ENCODE results near the gene PRKCH. TPM values are rescaled to one million over a fixed set of nuclear protein-coding genes. Genes with fewer than 3 reads are reported as not detected.

Gene PRKCH
- total RNA-seq, 1 experiment from 2014 or later, result 10.3 TPM

DNA sequence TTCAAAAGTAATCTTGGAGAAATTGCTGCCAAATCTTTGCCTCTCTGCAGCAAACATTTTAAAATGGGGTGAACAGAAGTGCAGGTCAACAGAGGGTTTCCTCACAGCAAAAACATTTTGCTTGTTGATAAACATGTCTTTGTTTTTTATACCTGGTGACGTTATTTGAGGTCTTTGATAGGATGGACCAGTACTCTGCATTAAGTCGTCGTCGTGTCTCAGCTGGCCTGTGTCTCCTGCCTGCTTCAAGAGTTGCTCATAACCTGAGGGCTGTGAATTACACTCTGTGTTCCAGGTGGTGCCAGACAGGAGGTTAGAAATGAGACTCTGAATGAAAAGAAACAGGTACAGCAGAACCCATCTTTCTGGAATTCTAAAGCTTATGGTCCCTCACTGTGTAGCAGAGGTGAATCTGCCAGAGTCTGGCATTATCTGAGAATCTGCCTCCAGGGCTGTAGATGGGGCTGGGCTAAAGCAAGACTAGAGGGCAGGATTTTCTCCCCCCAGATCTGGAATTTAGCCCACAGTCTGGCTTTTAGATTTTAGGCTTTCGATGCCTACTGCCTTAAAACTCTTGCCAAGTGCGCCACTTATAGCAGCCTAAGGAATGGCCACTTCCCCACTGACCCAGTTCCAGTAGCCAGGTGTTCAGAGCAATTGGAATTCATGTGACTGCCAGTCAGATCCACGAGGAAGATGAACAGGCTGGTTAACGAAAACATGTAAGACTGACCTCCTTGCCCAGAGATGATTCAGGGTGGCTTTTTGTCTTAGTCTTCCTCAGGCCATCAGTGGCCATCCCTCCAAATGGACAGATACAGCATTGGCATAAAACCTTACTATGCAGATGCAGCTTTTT lies 161.2 kb downstream of the PRKCH start (continued):
- TF ChIP-seq, protein P1, sequence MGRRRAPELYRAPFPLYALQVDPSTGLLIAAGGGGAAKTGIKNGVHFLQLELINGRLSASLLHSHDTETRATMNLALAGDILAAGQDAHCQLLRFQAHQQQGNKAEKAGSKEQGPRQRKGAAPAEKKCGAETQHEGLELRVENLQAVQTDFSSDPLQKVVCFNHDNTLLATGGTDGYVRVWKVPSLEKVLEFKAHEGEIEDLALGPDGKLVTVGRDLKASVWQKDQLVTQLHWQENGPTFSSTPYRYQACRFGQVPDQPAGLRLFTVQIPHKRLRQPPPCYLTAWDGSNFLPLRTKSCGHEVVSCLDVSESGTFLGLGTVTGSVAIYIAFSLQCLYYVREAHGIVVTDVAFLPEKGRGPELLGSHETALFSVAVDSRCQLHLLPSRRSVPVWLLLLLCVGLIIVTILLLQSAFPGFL (CRISPR knock-in tag; IDR thresholded peaks at IDR 0.05; ENCODE audit: borderline replicate concordance), result no peak
- no peak for TF ChIP-seq ZNF416 (CRISPR knock-in tag; IDR thresholded peaks at IDR 0.05)
- TF ChIP-seq, protein P2, sequence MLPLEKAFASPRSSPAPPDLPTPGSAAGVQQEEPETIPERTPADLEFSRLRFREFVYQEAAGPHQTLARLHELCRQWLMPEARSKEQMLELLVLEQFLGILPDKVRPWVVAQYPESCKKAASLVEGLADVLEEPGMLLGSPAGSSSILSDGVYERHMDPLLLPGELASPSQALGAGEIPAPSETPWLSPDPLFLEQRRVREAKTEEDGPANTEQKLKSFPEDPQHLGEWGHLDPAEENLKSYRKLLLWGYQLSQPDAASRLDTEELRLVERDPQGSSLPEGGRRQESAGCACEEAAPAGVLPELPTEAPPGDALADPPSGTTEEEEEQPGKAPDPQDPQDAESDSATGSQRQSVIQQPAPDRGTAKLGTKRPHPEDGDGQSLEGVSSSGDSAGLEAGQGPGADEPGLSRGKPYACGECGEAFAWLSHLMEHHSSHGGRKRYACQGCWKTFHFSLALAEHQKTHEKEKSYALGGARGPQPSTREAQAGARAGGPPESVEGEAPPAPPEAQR (CRISPR knock-in tag; IDR thresholded peaks at IDR 0.05), result no peak

DNA sequence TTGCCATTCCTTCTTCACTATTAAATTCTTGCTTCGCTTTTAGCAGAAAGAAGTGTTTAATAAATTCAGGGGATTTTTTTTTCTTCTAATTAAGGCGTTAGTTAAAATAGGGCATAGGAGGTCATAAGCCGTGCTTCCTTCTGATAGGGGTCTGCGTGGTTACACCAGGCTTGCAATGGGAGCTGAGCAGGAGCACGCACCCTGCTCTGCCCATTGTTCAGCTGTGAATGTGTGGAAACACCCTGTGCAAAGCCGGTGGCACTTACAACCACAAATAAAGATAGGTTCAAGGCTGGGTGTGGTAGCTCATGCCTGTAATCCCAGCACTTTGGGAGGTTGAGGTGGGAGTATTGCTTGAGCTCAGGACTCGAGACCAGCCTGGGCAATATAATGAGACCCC lies 162.1 kb downstream of the PRKCH start:
- H3K4me1 Mint-ChIP-seq, result peaks cover 19% of the 10 kb centered on the region
- CTCF ChIA-PET, result no interaction called here
- H3K36me3 Mint-ChIP-seq, result no peaks in the 10 kb centered on the region
- H3K27ac Mint-ChIP-seq, result no peak overlapping the region
- H3K9me3 Mint-ChIP-seq, result no peaks in the 10 kb centered on the region
- ATAC-seq, result no peak
- DNase-seq (ENCODE audit: low spot score), result no peak
- no peaks in the 10 kb centered on the region; the same call in 1 of the 2 replicates for H3K27me3 Mint-ChIP-seq (ENCODE audit: low read depth)
- POLR2A ChIA-PET, result interaction anchor here (0.5 to 1.3 kb wide), 3 partner anchors 18 to 283 kb away, joined by 3 to 11 read pairs (median 5); no protein-coding TSS in a partner anchor
- TF ChIP-seq SMAD3 (CRISPR knock-in tag; IDR thresholded peaks at IDR 0.05; ENCODE audit: borderline replicate concordance) (no peak), ELF4 (CRISPR knock-in tag; IDR thresholded peaks at IDR 0.05; ENCODE audit: low read depth) (no peak)
- TF ChIP-seq, protein P3, sequence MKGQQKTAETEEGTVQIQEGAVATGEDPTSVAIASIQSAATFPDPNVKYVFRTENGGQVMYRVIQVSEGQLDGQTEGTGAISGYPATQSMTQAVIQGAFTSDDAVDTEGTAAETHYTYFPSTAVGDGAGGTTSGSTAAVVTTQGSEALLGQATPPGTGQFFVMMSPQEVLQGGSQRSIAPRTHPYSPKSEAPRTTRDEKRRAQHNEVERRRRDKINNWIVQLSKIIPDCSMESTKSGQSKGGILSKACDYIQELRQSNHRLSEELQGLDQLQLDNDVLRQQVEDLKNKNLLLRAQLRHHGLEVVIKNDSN (CRISPR knock-in tag; IDR thresholded peaks at IDR 0.05), result no peak
- no peak overlapping the region for H3K4me3 Mint-ChIP-seq

DNA sequence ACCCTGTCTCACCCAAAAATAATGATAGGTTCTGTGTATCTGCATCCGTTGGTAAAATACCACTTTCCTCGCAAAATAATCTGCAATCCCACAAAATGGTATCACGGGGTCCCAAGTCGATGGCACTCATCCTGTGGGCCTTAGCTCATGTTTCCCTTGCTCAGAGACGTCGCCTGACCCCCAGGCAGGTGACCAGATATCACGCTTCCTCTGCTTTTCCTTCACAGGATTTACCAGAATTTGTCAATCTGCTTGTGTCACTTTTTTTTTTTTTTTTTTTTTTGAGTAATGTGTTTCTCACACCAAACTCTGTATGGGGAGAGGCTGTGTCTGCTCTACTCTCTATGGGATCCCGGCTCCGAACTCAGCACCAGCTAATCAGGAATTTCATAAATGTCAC lies 162.7 kb downstream of the PRKCH start:
- no peaks in the 10 kb centered on the region for H3K9me3 Mint-ChIP-seq
- H3K27me3 Mint-ChIP-seq (ENCODE audit: low read depth), result no peaks in the 10 kb centered on the region; the same call in 1 of the 2 replicates
- ChIA-PET POLR2A (interaction anchor here (0.7 to 1.3 kb wide), 2 partner anchors 18 to 282 kb away, joined by 5 to 11 read pairs; no protein-coding TSS in a partner anchor), CTCF (no interaction called here)
- H3K27ac Mint-ChIP-seq, result peak overlapping the region; percentile 37; the same call in 1 of the 2 replicates
- DNase-seq (ENCODE audit: low spot score), result no peak
- ATAC-seq, result no peak
- H3K4me3 Mint-ChIP-seq, result no peak overlapping the region
- peaks cover 21% of the 10 kb centered on the region for H3K4me1 Mint-ChIP-seq
- no peaks in the 10 kb centered on the region for H3K36me3 Mint-ChIP-seq
- TF ChIP-seq, protein P4, sequence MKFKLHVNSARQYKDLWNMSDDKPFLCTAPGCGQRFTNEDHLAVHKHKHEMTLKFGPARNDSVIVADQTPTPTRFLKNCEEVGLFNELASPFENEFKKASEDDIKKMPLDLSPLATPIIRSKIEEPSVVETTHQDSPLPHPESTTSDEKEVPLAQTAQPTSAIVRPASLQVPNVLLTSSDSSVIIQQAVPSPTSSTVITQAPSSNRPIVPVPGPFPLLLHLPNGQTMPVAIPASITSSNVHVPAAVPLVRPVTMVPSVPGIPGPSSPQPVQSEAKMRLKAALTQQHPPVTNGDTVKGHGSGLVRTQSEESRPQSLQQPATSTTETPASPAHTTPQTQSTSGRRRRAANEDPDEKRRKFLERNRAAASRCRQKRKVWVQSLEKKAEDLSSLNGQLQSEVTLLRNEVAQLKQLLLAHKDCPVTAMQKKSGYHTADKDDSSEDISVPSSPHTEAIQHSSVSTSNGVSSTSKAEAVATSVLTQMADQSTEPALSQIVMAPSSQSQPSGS (CRISPR knock-in tag; IDR thresholded peaks at IDR 0.05; ENCODE audit: borderline replicate concordance, low read depth), result no peak
- TF ChIP-seq NR1H2 (CRISPR knock-in tag; IDR thresholded peaks at IDR 0.05) (no peak), CREB1 (CRISPR knock-in tag; IDR thresholded peaks at IDR 0.05) (no peak), ZNF671 (CRISPR knock-in tag; IDR thresholded peaks at IDR 0.05) (no peak), NR3C1 (CRISPR knock-in tag; conservative IDR thresholded peaks at IDR 0.05; ENCODE audit: low read depth) (no peak), ZNF396 (CRISPR knock-in tag; IDR thresholded peaks at IDR 0.05; ENCODE audit: borderline replicate concordance) (no peak), SP1 (CRISPR knock-in tag; conservative IDR thresholded peaks at IDR 0.05) (no peak)
- TF ChIP-seq, protein P5, sequence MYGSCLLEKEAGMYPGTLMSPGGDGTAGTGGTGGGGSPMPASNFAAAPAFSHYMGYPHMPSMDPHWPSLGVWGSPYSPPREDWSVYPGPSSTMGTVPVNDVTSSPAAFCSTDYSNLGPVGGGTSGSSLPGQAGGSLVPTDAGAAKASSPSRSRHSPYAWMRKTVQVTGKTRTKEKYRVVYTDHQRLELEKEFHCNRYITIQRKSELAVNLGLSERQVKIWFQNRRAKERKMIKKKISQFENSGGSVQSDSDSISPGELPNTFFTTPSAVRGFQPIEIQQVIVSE (CRISPR knock-in tag; IDR thresholded peaks at IDR 0.05; ENCODE audit: borderline replicate concordance), result no peak
- TF ChIP-seq, protein P6, sequence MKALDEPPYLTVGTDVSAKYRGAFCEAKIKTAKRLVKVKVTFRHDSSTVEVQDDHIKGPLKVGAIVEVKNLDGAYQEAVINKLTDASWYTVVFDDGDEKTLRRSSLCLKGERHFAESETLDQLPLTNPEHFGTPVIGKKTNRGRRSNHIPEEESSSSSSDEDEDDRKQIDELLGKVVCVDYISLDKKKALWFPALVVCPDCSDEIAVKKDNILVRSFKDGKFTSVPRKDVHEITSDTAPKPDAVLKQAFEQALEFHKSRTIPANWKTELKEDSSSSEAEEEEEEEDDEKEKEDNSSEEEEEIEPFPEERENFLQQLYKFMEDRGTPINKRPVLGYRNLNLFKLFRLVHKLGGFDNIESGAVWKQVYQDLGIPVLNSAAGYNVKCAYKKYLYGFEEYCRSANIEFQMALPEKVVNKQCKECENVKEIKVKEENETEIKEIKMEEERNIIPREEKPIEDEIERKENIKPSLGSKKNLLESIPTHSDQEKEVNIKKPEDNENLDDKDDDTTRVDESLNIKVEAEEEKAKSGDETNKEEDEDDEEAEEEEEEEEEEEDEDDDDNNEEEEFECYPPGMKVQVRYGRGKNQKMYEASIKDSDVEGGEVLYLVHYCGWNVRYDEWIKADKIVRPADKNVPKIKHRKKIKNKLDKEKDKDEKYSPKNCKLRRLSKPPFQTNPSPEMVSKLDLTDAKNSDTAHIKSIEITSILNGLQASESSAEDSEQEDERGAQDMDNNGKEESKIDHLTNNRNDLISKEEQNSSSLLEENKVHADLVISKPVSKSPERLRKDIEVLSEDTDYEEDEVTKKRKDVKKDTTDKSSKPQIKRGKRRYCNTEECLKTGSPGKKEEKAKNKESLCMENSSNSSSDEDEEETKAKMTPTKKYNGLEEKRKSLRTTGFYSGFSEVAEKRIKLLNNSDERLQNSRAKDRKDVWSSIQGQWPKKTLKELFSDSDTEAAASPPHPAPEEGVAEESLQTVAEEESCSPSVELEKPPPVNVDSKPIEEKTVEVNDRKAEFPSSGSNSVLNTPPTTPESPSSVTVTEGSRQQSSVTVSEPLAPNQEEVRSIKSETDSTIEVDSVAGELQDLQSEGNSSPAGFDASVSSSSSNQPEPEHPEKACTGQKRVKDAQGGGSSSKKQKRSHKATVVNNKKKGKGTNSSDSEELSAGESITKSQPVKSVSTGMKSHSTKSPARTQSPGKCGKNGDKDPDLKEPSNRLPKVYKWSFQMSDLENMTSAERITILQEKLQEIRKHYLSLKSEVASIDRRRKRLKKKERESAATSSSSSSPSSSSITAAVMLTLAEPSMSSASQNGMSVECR (CRISPR knock-in tag; IDR thresholded peaks at IDR 0.05; ENCODE audit: borderline replicate concordance), result no peak
- TF ChIP-seq, protein P7, sequence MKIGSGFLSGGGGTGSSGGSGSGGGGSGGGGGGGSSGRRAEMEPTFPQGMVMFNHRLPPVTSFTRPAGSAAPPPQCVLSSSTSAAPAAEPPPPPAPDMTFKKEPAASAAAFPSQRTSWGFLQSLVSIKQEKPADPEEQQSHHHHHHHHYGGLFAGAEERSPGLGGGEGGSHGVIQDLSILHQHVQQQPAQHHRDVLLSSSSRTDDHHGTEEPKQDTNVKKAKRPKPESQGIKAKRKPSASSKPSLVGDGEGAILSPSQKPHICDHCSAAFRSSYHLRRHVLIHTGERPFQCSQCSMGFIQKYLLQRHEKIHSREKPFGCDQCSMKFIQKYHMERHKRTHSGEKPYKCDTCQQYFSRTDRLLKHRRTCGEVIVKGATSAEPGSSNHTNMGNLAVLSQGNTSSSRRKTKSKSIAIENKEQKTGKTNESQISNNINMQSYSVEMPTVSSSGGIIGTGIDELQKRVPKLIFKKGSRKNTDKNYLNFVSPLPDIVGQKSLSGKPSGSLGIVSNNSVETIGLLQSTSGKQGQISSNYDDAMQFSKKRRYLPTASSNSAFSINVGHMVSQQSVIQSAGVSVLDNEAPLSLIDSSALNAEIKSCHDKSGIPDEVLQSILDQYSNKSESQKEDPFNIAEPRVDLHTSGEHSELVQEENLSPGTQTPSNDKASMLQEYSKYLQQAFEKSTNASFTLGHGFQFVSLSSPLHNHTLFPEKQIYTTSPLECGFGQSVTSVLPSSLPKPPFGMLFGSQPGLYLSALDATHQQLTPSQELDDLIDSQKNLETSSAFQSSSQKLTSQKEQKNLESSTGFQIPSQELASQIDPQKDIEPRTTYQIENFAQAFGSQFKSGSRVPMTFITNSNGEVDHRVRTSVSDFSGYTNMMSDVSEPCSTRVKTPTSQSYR (CRISPR knock-in tag; IDR thresholded peaks at IDR 0.05), result no peak
- TF ChIP-seq, protein P3 (CRISPR knock-in tag; IDR thresholded peaks at IDR 0.05), result no peak

Data from WTC11 (cell line).